NB4 (cell line): Measurements from ENCODE around the gene PYROXD2.

Source experiments
- DNase-seq: peaks from one replicate; pipeline ENCODE4 v3.0.0; 2010; ENCODE audit warnings: low read depth
- H3K4me3 ChIP-seq: one replicate; pipeline ENCODE4 v1.5.1; 2011; ENCODE audit warnings: mild to moderate bottlenecking, low read depth, low read length, moderate library complexity
- MYC ChIP-seq: IDR thresholded peaks from 2 replicates; pipeline ENCODE4 v1.6.1; 2011; ENCODE audit warnings: low read depth, low read length
- POLR2A ChIP-seq: IDR thresholded peaks from 2 replicates; pipeline ENCODE4 v1.6.1; 2011; ENCODE audit warnings: mild to moderate bottlenecking; ENCODE audit not compliant: insufficient read length; ENCODE audit errors: extremely low read depth
- TF ChIP-seq, protein P1 (sequence below): IDR thresholded peaks from one replicate; pipeline ENCODE4 v1.5.1; 2012; ENCODE audit warnings: low read depth, low read length
- TF ChIP-seq, protein P2 (sequence below): IDR thresholded peaks from 2 replicates; pipeline ENCODE4 v1.6.1; 2011; ENCODE audit warnings: low read depth, low read length

The PYROXD2 gene

DNA sequence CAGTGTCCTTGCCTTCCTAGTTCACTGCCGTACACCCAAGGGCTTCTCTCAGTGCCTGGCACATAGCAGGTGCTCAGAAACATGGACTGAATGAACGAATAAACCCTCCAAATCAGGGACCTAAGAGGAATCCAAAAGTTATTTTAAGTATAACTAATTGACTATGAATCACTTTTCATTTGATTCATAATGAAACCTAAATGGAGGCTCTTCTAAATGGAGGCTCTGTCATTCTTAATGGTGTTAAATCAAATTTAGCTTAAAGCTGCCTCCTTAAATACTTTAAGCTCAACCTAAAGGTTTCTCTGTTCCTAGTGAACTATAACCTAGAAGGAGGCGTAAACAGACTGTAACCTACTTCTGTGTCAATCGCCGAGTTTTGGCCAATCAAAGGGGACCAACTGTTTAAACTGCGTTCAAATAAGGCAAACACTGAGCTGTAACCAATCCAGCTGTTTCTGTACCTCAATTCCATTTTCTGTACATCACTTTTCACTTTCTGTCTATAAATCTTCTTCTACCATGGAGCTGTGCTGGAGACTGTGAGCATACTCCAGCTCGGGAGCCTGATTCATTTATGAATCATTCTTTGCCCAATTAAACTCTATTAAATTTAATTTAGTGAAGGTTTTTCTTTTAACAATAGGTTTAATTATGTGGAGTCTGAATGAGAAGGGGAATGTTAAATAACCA lies 11.0 kb downstream of the PYROXD2 start:
- no peak for TF ChIP-seq MYC
- TF ChIP-seq POLR2A: no peak
- TF ChIP-seq, protein P1, sequence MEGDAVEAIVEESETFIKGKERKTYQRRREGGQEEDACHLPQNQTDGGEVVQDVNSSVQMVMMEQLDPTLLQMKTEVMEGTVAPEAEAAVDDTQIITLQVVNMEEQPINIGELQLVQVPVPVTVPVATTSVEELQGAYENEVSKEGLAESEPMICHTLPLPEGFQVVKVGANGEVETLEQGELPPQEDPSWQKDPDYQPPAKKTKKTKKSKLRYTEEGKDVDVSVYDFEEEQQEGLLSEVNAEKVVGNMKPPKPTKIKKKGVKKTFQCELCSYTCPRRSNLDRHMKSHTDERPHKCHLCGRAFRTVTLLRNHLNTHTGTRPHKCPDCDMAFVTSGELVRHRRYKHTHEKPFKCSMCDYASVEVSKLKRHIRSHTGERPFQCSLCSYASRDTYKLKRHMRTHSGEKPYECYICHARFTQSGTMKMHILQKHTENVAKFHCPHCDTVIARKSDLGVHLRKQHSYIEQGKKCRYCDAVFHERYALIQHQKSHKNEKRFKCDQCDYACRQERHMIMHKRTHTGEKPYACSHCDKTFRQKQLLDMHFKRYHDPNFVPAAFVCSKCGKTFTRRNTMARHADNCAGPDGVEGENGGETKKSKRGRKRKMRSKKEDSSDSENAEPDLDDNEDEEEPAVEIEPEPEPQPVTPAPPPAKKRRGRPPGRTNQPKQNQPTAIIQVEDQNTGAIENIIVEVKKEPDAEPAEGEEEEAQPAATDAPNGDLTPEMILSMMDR: no peak
- TF ChIP-seq, protein P2, sequence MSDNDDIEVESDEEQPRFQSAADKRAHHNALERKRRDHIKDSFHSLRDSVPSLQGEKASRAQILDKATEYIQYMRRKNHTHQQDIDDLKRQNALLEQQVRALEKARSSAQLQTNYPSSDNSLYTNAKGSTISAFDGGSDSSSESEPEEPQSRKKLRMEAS: no peak
- DNase-seq: no peak
- no peak overlapping the region for H3K4me3 ChIP-seq

DNA sequence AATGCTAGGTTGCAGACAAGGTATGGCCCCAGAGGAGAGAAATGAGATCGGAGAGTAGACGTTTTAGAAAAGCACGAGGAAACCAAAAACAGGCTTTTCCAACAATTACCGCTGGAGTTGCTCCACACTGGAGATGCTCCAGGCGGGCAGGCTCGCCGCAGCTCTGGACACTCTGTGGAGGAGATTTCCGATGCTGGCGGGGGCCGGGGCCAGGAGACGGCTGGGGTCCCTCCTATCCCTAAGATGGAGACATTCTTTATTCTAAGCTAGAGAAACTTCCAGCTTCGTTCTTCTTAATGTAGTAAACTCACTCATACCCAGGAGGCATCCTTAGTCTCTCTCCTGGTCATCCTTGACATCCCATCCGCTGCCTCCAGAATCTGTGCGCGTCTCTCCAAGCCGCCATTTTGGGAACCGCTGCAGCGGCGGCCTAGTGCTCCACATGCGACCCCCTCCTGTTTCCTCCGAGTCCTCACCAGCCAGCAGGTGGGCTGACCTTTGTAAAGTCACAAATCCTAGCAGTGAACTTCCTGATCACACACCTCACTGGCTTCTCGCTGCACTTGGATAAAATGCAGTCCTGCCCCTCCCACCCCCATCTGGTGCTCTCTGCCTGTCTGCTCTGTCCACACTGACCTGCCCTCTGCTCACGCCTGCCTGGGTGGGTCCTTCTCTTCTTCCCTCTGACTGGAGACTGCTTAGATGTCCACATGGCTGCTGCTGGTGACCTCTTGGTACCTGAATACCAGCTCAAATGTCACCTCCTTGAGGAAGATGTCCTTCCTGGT lies 11.9 kb downstream of the PYROXD2 start:
- TF ChIP-seq MYC: no peak
- no peak for TF ChIP-seq POLR2A
- TF ChIP-seq, protein P1: no peak
- TF ChIP-seq, protein P2: no peak
- H3K4me3 ChIP-seq: no peak overlapping the region
- DNase-seq: no peak

DNA sequence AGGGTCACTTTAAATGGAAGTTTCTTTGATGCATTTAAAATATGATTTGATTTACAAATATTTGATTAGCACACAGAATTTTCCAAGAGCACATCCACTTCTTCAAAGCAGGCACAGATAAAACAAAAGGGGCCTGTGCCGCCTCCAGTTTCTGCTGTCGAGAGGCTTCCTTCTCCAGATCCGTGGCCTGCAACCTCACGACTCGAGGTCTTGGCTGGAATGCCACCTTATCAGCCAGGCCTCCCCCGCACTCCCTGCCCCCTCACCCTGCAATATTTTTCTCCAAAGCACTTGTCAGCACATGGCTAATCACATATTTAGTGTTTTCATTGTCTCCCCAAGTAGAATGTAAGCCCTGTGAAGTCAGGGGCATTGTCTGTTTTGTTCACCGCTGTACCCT lies 12.5 kb downstream of the PYROXD2 start:
- no peak for TF ChIP-seq POLR2A
- TF ChIP-seq MYC: no peak
- TF ChIP-seq, protein P1: no peak
- TF ChIP-seq, protein P2: no peak
- no peak overlapping the region for H3K4me3 ChIP-seq
- DNase-seq: no peak

DNA sequence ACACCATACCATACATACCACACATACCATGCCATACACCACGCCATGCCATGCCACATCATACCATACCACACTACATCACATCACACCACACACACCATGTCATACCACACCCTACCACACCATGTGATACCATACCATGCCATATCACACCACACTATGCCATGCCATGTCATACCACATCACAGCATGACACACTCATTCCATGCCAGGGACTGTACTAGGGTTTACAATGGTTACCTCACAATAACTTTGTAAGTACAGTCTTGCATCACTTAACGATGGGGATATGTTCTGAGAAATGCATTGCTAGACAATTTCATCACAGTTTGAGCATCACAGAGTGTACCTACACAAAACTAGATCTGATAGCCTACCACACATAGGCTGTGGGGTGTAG lies 14.5 kb downstream of the PYROXD2 start:
- TF ChIP-seq, protein P2: no peak
- TF ChIP-seq MYC (no peak), POLR2A (no peak)
- TF ChIP-seq, protein P1: no peak
- no peak for DNase-seq

DNA sequence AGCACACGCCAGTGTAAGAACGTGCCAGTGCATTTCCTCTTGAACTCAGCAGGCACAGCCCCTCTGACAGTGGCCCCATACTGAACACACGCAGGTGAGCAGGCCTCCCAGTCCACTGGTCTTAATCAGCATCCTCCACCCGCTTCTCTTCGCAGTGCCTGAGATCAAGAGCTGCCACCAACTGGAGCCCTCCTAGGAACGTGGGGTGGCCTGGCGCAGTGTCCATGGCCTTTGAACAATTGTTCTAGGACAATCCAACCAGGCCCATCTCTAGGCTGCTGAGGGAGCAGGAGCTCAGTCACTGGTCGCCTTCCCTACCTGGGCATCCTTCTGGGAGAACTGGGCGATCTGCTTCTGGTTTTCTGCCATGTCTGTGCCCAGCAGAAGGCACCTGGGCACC lies 15.2 kb downstream of the PYROXD2 start:
- DNase-seq: no peak
- TF ChIP-seq, protein P2: no peak
- no peak for TF ChIP-seq POLR2A
- TF ChIP-seq MYC: no peak
- no peak overlapping the region for H3K4me3 ChIP-seq

More for the DNA sequence above, 14.5 kb downstream of the PYROXD2 start:
- H3K4me3 ChIP-seq: no peak overlapping the region

DNA sequence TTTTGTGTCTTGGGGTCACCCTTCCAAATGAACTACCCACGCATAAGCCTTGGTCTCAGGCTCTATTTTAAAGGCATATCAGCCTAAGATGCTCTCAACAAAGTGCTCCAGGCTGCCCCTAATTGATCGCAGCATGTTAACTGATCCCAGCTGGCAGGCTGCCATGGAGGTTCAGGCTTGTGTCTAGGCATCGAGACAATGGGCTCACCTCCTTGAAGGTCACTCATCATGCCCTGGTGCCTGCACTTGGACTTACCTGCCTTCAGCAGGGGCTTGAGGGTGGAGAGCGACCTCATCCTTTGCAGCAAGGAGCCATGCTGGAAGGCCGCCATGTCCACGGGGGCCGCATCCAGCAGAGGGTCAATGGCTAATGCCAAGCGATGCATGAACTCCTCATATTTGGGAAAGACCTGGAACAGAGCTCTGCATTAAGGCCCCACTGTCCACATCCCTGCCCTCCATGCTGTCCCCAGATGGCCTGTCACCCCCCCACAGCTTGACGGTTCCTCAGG lies 17.8 kb downstream of the PYROXD2 start:
- TF ChIP-seq, protein P1: no peak
- no peak for TF ChIP-seq POLR2A
- TF ChIP-seq MYC: no peak
- TF ChIP-seq, protein P2: no peak
- DNase-seq: no peak
- no peak overlapping the region for H3K4me3 ChIP-seq
